Measurements from ENCODE around the gene GNG7. TPM values are rescaled to one million over a fixed set of nuclear protein-coding genes. Genes with fewer than 3 reads are reported as not detected.
"Not testable (repeated sequence)": the region's sequence is repeated elsewhere in the genome, so short reads cannot be mapped to it uniquely, and the experiment has no call there.

Gene GNG7
- polyA plus RNA-seq, 3 donors = 2.8 to 4.0 (median 2.9) TPM

- WGBS, 3 donors = 87 to 90% (median 88%) methylated on average over 48 to 51 of the region's 51 CpGs
- no peak overlapping the region for H3K27ac ChIP-seq (ENCODE audit: low read depth, low read length)
These were observed 14.5 kb upstream of the GNG7 start for GRCh38 chr19:2716722-2717637.

GRCh38 chr19:2716275-2716650 is 13.8 kb upstream of the GNG7 start:
- H3K27ac ChIP-seq (ENCODE audit: low read depth, low read length) = no peak overlapping the region
- WGBS, 3 donors = 89 to 93% (median 93%) methylated on average over 15 to 19 of the region's 19 CpGs

- WGBS, 3 donors = 92 to 94% (median 93%) methylated on average over 12 of the region's 12 CpGs
These were observed 13.2 kb upstream of the GNG7 start for GRCh38 chr19:2715470-2716274.

GRCh38 chr19:2714531-2715269 is 12.2 kb upstream of the GNG7 start:
- H3K27ac ChIP-seq (ENCODE audit: low read depth, low read length) = no peak overlapping the region
- WGBS, 3 donors = 77 to 91% (median 79%) methylated on average over 16 of the region's 16 CpGs

More at GRCh38 chr19:2715470-2716274, 13.2 kb upstream of the GNG7 start:
- no peak overlapping the region for H3K27ac ChIP-seq (ENCODE audit: low read depth, low read length)

- H3K27ac ChIP-seq (ENCODE audit: low read depth, low read length) = not testable (repeated sequence)
- WGBS, 3 donors = 53 to 88% (median 68%) methylated on average over 1 of the region's 1 CpG
These were observed 11.6 kb upstream of the GNG7 start for GRCh38 chr19:2714102-2714501.

- not testable (repeated sequence) for H3K27ac ChIP-seq (ENCODE audit: low read depth, low read length)
- WGBS, 3 donors = 90 to 95% (median 92%) methylated on average over 3 of the region's 3 CpGs
These were observed 10.7 kb upstream of the GNG7 start for GRCh38 chr19:2713170-2713569.

- H3K27ac ChIP-seq (ENCODE audit: low read depth, low read length) = no peak overlapping the region
- 72 to 79% (median 73%) methylated on average over 5 of the region's 5 CpGs for WGBS, 3 donors
These were observed 9.3 kb upstream of the GNG7 start for GRCh38 chr19:2711875-2712205.

- 58 to 75% (median 60%) methylated on average over 17 of the region's 17 CpGs for WGBS, 3 donors
- no peak overlapping the region for H3K27ac ChIP-seq (ENCODE audit: low read depth, low read length)
These were observed 8.8 kb upstream of the GNG7 start for GRCh38 chr19:2711172-2711874.

- no peak overlapping the region for H3K27ac ChIP-seq (ENCODE audit: low read depth, low read length)
- WGBS, 3 donors = 99 to 100% (median 99%) methylated on average over 5 of the region's 5 CpGs
These were observed 3.8 kb upstream of the GNG7 start for GRCh38 chr19:2706251-2706650.

- WGBS, 3 donors = 79 to 85% (median 79%) methylated on average over 6 of the region's 6 CpGs
These were observed 1.3 kb upstream of the GNG7 start for GRCh38 chr19:2703691-2704216.

GRCh38 chr19:2703077-2703437 is 563 bp upstream of the GNG7 start:
- 75 to 82% (median 77%) methylated on average over 5 of the region's 5 CpGs for WGBS, 3 donors
- no peak overlapping the region for H3K27ac ChIP-seq (ENCODE audit: low read depth, low read length)

More at GRCh38 chr19:2703691-2704216, 1.3 kb upstream of the GNG7 start:
- H3K27ac ChIP-seq (ENCODE audit: low read depth, low read length) = no peak overlapping the region

GRCh38 chr19:2701361-2702169 is 929 bp downstream of the GNG7 start:
- WGBS, 3 donors = 3 to 11% (median 10%) methylated on average over 9 of the region's 9 CpGs

GRCh38 chr19:2700660-2701360 is 1.7 kb downstream of the GNG7 start:
- no peak overlapping the region for H3K27ac ChIP-seq (ENCODE audit: low read depth, low read length)

More at GRCh38 chr19:2701361-2702169, 929 bp downstream of the GNG7 start:
- no peak overlapping the region for H3K27ac ChIP-seq (ENCODE audit: low read depth, low read length)

GRCh38 chr19:2699413-2700140 is 2.9 kb downstream of the GNG7 start:
- H3K27ac ChIP-seq (ENCODE audit: low read depth, low read length) = no peak overlapping the region
- WGBS, 3 donors = 77 to 82% (median 81%) methylated on average over 15 of the region's 15 CpGs

More at GRCh38 chr19:2700660-2701360, 1.7 kb downstream of the GNG7 start:
- 48 to 60% (median 55%) methylated on average over 26 of the region's 26 CpGs for WGBS, 3 donors

GRCh38 chr19:2694196-2694595 is 8.3 kb downstream of the GNG7 start:
- H3K27ac ChIP-seq (ENCODE audit: low read depth, low read length) = no peak overlapping the region
- 64 to 79% (median 79%) methylated on average over 5 of the region's 5 CpGs for WGBS, 3 donors

All from adipose tissue (tissue), 3 donors.